WTC11 (cell line): ENCODE results near the gene UCKL1.

Experiments used
- CREM ChIP-seq: sonication (generic); formaldehyde crosslinking; IDR thresholded peaks from 2 replicates; pipeline ENCODE4 v1.8.1; 2022; ENCODE audit warnings: mild to moderate bottlenecking, missing genetic modification reagents, moderate library complexity
- FOXP1 ChIP-seq: sonication (generic); formaldehyde crosslinking; IDR thresholded peaks from 2 replicates; pipeline ENCODE4 v1.8.0; 2022; ENCODE audit warnings: missing genetic modification reagents, mild to moderate bottlenecking, moderate library complexity, borderline replicate concordance
- GABPB1 ChIP-seq: sonication (generic); formaldehyde crosslinking; IDR thresholded peaks from 2 replicates; pipeline ENCODE4 v1.8.1; 2023; ENCODE audit warnings: mild to moderate bottlenecking, missing genetic modification reagents
- NFATC4 ChIP-seq: fragments of 250-450 bp; sonication (Bioruptor Pico); IDR thresholded peaks from 2 replicates; pipeline ENCODE4 v1.9.0; 2021; ENCODE audit warnings: mild to moderate bottlenecking
- TP53 ChIP-seq: sonication (generic); formaldehyde crosslinking; IDR thresholded peaks from 2 replicates; pipeline ENCODE4 v1.8.1; 2023; ENCODE audit warnings: mild to moderate bottlenecking, missing genetic modification reagents
- USF2 ChIP-seq: sonication (generic); formaldehyde crosslinking; IDR thresholded peaks from 2 replicates; pipeline ENCODE4 v1.8.1; 2023; ENCODE audit warnings: mild to moderate bottlenecking, missing genetic modification reagents, moderate library complexity
- ZNF263 ChIP-seq: sonication (generic); formaldehyde crosslinking; IDR thresholded peaks from 2 replicates; pipeline ENCODE4 v1.8.1; 2022; ENCODE audit warnings: low read depth, mild to moderate bottlenecking, moderate library complexity, missing genetic modification reagents
- TF ChIP-seq, protein P1 (sequence below): fragments of 250-450 bp; sonication (Bioruptor Pico); IDR thresholded peaks from 2 replicates; pipeline ENCODE4 v2.1.2; 2022; ENCODE audit warnings: mild to moderate bottlenecking, moderate library complexity
- TF ChIP-seq, protein P2 (sequence below): fragments of 200-600 bp; IDR thresholded peaks from 2 replicates; pipeline ENCODE4 v1.8.0; 2022; ENCODE audit warnings: antibody characterized with exemption

- TF ChIP-seq, protein P1, sequence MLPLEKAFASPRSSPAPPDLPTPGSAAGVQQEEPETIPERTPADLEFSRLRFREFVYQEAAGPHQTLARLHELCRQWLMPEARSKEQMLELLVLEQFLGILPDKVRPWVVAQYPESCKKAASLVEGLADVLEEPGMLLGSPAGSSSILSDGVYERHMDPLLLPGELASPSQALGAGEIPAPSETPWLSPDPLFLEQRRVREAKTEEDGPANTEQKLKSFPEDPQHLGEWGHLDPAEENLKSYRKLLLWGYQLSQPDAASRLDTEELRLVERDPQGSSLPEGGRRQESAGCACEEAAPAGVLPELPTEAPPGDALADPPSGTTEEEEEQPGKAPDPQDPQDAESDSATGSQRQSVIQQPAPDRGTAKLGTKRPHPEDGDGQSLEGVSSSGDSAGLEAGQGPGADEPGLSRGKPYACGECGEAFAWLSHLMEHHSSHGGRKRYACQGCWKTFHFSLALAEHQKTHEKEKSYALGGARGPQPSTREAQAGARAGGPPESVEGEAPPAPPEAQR, result no peak
- 0 out of 2 replicates have a peak, but pooled peaks have one; percentile 24 for TF ChIP-seq FOXP1 (CRISPR knock-in tag)
- TF ChIP-seq, protein P2, sequence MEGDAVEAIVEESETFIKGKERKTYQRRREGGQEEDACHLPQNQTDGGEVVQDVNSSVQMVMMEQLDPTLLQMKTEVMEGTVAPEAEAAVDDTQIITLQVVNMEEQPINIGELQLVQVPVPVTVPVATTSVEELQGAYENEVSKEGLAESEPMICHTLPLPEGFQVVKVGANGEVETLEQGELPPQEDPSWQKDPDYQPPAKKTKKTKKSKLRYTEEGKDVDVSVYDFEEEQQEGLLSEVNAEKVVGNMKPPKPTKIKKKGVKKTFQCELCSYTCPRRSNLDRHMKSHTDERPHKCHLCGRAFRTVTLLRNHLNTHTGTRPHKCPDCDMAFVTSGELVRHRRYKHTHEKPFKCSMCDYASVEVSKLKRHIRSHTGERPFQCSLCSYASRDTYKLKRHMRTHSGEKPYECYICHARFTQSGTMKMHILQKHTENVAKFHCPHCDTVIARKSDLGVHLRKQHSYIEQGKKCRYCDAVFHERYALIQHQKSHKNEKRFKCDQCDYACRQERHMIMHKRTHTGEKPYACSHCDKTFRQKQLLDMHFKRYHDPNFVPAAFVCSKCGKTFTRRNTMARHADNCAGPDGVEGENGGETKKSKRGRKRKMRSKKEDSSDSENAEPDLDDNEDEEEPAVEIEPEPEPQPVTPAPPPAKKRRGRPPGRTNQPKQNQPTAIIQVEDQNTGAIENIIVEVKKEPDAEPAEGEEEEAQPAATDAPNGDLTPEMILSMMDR, result no peak
- TF ChIP-seq NFATC4 (CRISPR knock-in tag), result no peak
- no peak for TF ChIP-seq CREM (CRISPR knock-in tag)
- no peak for TF ChIP-seq GABPB1
- no peak for TF ChIP-seq TP53
- TF ChIP-seq ZNF263, result no peak
- no peak for TF ChIP-seq USF2 (CRISPR knock-in tag)
These were observed 14.7 kb downstream of the UCKL1 start for GRCh38 chr20:63941282-63942081.
